Smooth muscle cell (in vitro differentiated cells): ENCODE measurements around the gene ADAD2. TPM values are rescaled to one million over a fixed set of nuclear protein-coding genes. Genes with fewer than 3 reads are reported as not detected.

Experiments used
- DNase-seq: peaks from one replicate; lab custom pipeline; 2025; ENCODE audit not compliant: unreplicated experiment; lab: John Stamatoyannopoulos, UW
- H2AFZ ChIP-seq: fragments of 200-600 bp; sonication (generic); 2 replicates; pipeline ENCODE4 v1.6.0; 2016; ENCODE audit warnings: antibody characterized with exemption, low read depth, mild to moderate bottlenecking
- H3F3A ChIP-seq: fragments of 200-600 bp; sonication (generic); 2 replicates; pipeline ENCODE4 v1.6.0; 2017; ENCODE audit warnings: antibody characterized with exemption, low read depth
- H3K27ac ChIP-seq: fragments of 200-600 bp; sonication (generic); 2 replicates; pipeline ENCODE4 v1.5.1; 2016; ENCODE audit warnings: low read depth, mild to moderate bottlenecking
- H3K27me3 ChIP-seq: fragments of 200-600 bp; sonication (generic); 2 replicates; pipeline ENCODE4 v1.6.1; 2016; ENCODE audit warnings: low read depth, mild to moderate bottlenecking
- H3K36me3 ChIP-seq: fragments of 200-600 bp; sonication (generic); 2 replicates; pipeline ENCODE4 v1.5.1; 2016; ENCODE audit warnings: low read depth
- H3K4me1 ChIP-seq: fragments of 200-600 bp; sonication (generic); 2 replicates; pipeline ENCODE4 v1.5.1; 2016; ENCODE audit warnings: low read depth
- H3K4me2 ChIP-seq: fragments of 200-600 bp; sonication (generic); 2 replicates; pipeline ENCODE4 v1.6.0; 2016; ENCODE audit warnings: mild to moderate bottlenecking
- H3K4me3 ChIP-seq: fragments of 200-600 bp; sonication (generic); 2 replicates; pipeline ENCODE4 v1.5.1; 2016; ENCODE audit warnings: mild to moderate bottlenecking
- H3K79me2 ChIP-seq: fragments of 200-600 bp; sonication (generic); 2 replicates; pipeline ENCODE4 v1.6.0; 2016; ENCODE audit warnings: low read depth, mild to moderate bottlenecking
- H3K9ac ChIP-seq: fragments of 200-600 bp; sonication (generic); 2 replicates; pipeline ENCODE4 v1.6.0; 2016; ENCODE audit warnings: low read depth
- H3K9me3 ChIP-seq: fragments of 200-600 bp; sonication (generic); replicated peaks from 2 replicates; pipeline ENCODE4 v1.5.1; 2016; ENCODE audit warnings: low read depth
- H4K20me1 ChIP-seq: fragments of 200-600 bp; sonication (generic); 2 replicates; pipeline ENCODE4 v1.6.0; 2016; ENCODE audit warnings: low read depth
- WGBS: methylation state at CpG from one replicate; pipeline ENCODE4 v1.1.7; 2016; ENCODE audit warnings: low lambda C conversion rate; 5-methylcytosine and 5-hydroxymethylcytosine counted together
- polyA plus RNA-seq: library from polyadenylated mRNA; unstranded; fragments of >200 nt; fragmentation: Nextera tagmentation; extraction: Ambion mirVana; gene quantifications from 2 replicates; pipeline ENCODE4 v1.2.1, GENCODE V29; 2016
- total RNA-seq: library from RNA; depleted of rRNA; stranded (reverse); fragments of >200 nt; gene quantifications from 2 replicates; pipeline ENCODE4 v1.2.3, GENCODE V29; 2014
- TF ChIP-seq, protein P1 (sequence below): fragments of 200-600 bp; sonication (generic); IDR thresholded peaks from 2 replicates; pipeline ENCODE4 v1.5.1; 2017; ENCODE audit warnings: borderline replicate concordance, mild to moderate bottlenecking, antibody characterized with exemption; ENCODE audit not compliant: insufficient read depth, poor library complexity, severe bottlenecking

ADAD2 gene
- total and polyA plus RNA-seq, 2 experiments from 2014 or later = not detected

DNA sequence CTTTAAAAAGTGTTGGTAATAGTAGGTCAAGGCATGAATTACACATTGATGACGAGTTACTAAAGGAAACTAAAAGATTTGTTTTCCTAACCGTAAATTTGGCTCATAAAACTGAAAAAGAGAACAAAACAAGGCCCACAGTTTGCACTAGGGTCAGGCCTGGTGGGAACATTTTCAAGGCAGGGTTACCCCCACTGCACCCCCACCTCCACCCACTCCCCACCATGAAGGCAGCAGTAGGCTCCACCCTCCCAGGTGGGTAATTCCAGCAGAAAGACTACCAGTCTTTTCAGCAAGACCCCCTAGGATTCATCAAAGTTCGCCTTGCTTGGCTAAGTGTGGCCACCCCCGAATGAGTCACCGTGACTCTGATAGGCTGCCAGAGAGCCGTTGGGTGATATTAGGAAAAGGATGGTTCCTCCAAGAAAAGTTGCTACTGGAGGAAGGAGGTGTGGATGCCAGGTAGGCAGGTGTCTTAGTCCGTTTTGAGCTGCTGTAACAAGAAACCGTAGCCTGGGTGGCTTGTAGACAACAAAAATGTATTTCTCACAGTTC, 37.2 kb upstream of the ADAD2 start:
- TF ChIP-seq, protein P1, sequence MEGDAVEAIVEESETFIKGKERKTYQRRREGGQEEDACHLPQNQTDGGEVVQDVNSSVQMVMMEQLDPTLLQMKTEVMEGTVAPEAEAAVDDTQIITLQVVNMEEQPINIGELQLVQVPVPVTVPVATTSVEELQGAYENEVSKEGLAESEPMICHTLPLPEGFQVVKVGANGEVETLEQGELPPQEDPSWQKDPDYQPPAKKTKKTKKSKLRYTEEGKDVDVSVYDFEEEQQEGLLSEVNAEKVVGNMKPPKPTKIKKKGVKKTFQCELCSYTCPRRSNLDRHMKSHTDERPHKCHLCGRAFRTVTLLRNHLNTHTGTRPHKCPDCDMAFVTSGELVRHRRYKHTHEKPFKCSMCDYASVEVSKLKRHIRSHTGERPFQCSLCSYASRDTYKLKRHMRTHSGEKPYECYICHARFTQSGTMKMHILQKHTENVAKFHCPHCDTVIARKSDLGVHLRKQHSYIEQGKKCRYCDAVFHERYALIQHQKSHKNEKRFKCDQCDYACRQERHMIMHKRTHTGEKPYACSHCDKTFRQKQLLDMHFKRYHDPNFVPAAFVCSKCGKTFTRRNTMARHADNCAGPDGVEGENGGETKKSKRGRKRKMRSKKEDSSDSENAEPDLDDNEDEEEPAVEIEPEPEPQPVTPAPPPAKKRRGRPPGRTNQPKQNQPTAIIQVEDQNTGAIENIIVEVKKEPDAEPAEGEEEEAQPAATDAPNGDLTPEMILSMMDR = no peak
- Histone ChIP-seq H3K36me3 (no peaks in the 10 kb centered on the region), H3K4me2 (no peak overlapping the region), H3K9ac (no peak overlapping the region), H3F3A (no peaks in the 10 kb centered on the region), H2AFZ (no peak overlapping the region), H3K4me1 (no peaks in the 10 kb centered on the region), H3K4me3 (no peak overlapping the region), H4K20me1 (no peaks in the 10 kb centered on the region), H3K27me3 (no peaks in the 10 kb centered on the region), H3K27ac (no peak overlapping the region), H3K79me2 (no peaks in the 10 kb centered on the region), H3K9me3 (no peaks in the 10 kb centered on the region)
- WGBS = 64% methylated on average over 8 of the region's 8 CpGs
- no peak for DNase-seq

DNA sequence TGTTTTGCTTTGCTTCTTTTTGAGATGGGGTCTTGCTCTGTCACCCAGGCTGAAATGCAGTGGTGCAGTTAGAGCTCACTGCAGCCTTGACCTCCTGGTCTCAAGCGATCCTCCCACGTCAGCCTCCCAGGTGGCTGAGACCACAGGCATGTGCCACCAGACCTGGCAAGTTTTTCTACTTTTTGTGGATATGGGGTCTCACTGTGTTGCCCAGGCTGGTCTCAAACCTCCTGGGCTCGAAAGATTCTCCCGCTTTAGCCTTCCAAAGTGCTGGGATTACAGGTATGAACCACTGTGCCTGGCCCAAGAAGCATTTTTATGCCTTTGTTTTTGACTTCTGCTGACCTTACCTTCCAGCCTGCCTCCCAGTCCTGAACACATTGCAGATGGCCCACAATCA, 35.7 kb upstream of the ADAD2 start:
- TF ChIP-seq, protein P1 = no peak
- H3K4me2 ChIP-seq = no peak overlapping the region
- no peaks in the 10 kb centered on the region for H4K20me1 ChIP-seq
- H3K79me2 ChIP-seq = no peaks in the 10 kb centered on the region
- H3K4me3 ChIP-seq = no peak overlapping the region
- H3K4me1 ChIP-seq = no peaks in the 10 kb centered on the region
- 97% methylated on average over 4 of the region's 4 CpGs for WGBS
- no peak overlapping the region for H3K9ac ChIP-seq
- H3K9me3 ChIP-seq = no peaks in the 10 kb centered on the region
- H2AFZ ChIP-seq = no peak overlapping the region
- DNase-seq = no peak
- no peak overlapping the region for H3K27ac ChIP-seq
- H3F3A ChIP-seq = no peaks in the 10 kb centered on the region
- no peaks in the 10 kb centered on the region for H3K27me3 ChIP-seq
- H3K36me3 ChIP-seq = no peaks in the 10 kb centered on the region

DNA sequence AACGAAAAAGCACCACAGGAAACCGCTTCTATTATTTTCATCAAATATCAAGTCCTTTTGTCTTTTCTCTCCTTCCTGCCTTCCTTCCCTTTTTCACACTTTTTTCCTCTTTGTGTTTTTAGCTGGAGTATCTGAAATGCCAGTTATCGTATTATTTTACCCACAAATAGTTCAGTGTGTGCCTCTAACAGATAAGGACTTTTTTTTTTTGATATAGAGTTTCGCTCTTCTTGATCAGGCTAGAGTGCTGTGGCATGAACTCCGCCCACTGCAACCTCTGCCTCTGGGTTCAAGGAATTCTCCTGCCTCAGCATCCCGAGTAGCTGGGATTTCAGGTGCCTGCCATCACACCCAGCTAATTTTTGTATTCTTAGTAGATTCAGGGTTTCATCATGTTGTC, 35.2 kb upstream of the ADAD2 start:
- TF ChIP-seq, protein P1 = no peak
- H3K9me3 ChIP-seq = no peaks in the 10 kb centered on the region
- WGBS = 97% methylated on average over 6 of the region's 6 CpGs

DNA sequence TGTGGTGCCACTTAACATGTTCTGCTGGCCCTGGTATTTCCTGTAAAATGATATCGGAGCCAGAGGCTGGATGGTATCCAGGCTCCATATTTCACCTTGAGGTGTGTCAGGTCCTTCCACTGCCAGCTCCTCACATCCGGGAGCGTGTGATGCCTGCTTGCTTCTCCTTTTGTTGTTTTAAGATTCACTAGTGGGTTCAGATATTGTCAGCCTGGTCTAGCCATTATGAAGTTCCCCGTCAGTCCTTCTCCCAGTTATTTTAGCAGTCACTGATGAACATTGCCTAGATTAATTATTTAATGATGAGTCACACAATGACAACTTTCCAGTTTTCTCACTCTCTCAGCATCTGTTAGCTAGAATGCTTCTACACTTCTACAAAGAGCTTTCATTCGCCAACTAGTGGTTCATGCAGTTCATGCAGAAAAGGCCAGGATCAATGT, 34.6 kb upstream of the ADAD2 start:
- no peaks in the 10 kb centered on the region for H3K27me3 ChIP-seq
- H3K4me3 ChIP-seq = no peak overlapping the region
- no peak overlapping the region for H3K9ac ChIP-seq
- no peaks in the 10 kb centered on the region for H3K4me1 ChIP-seq
- 93% methylated on average over 5 of the region's 5 CpGs for WGBS
- no peak for DNase-seq
- no peaks in the 10 kb centered on the region for H3F3A ChIP-seq
- no peak overlapping the region for H3K4me2 ChIP-seq
- no peak overlapping the region for H2AFZ ChIP-seq
- no peaks in the 10 kb centered on the region for H3K79me2 ChIP-seq
- H3K9me3 ChIP-seq = no peaks in the 10 kb centered on the region
- no peaks in the 10 kb centered on the region for H3K36me3 ChIP-seq
- H4K20me1 ChIP-seq = no peaks in the 10 kb centered on the region
- no peak overlapping the region for H3K27ac ChIP-seq
- TF ChIP-seq, protein P1 = no peak

More for the DNA sequence above, 35.2 kb upstream of the ADAD2 start:
- H3K27me3 ChIP-seq = no peaks in the 10 kb centered on the region
- H2AFZ ChIP-seq = no peak overlapping the region
- no peak overlapping the region for H3K4me3 ChIP-seq
- no peaks in the 10 kb centered on the region for H4K20me1 ChIP-seq
- DNase-seq = no peak
- no peaks in the 10 kb centered on the region for H3F3A ChIP-seq
- H3K36me3 ChIP-seq = no peaks in the 10 kb centered on the region
- H3K79me2 ChIP-seq = no peaks in the 10 kb centered on the region
- H3K9ac ChIP-seq = no peak overlapping the region
- H3K4me1 ChIP-seq = no peaks in the 10 kb centered on the region
- H3K4me2 ChIP-seq = no peak overlapping the region
- no peak overlapping the region for H3K27ac ChIP-seq
